ENCODE results near the gene VSIR. TPM values are rescaled to one million over a fixed set of nuclear protein-coding genes. Genes with fewer than 3 reads are reported as not detected.

Gene VSIR
- total and polyA plus RNA-seq, 3 experiments from 2014 or later: 59.6 to 349 (median 61.4) TPM

- Histone ChIP-seq H3K27ac (ENCODE audit: low read depth, low read length) (peak overlapping the region; percentile 52), H3K9me3 (ENCODE audit: low read length) (no peaks in the 10 kb centered on the region), H3K4me3 (ENCODE audit: low read length) (peak overlapping the region; percentile 94), H3K4me1 (ENCODE audit: insufficient read depth, low read length) (peaks cover 84% of the 10 kb centered on the region), H3K27me3 (ENCODE audit: insufficient read depth, low read length, poor library complexity, severe bottlenecking) (no peaks in the 10 kb centered on the region), H3K36me3 (ENCODE audit: insufficient read depth, low read length) (peaks cover 14% of the 10 kb centered on the region)
- H3K27ac Mint-ChIP-seq: peak overlapping the region; percentile 92 to 100 (median 97)
- DNase-seq: peak in 2 of 5 donors; percentile 50 to 65
- peaks cover 0 to 68% (median 8%) of the 10 kb centered on the region in 3 donors for H3K36me3 Mint-ChIP-seq
- ChIA-PET POLR2A (interaction anchor here (0.9 to 3.9 kb wide), 6 partner anchors 12 to 75 kb away, joined by 3 to 26 read pairs (median 6); no protein-coding TSS in a partner anchor), CTCF (interaction anchor here (0.5 to 3.1 kb wide), 15 partner anchors 13 to 75 kb away, joined by 3 to 22 read pairs (median 5); no protein-coding TSS in a partner anchor)
- peaks cover 0 to 2% (median 0%) of the 10 kb centered on the region in 5 donors for H3K9me3 Mint-ChIP-seq
- H3K27me3 Mint-ChIP-seq: no peaks in the 10 kb centered on the region
- H3K4me3 Mint-ChIP-seq: peak overlapping the region; percentile 79 to 95 (median 92)
- H3K4me1 Mint-ChIP-seq: peaks cover 80 to 89% (median 88%) of the 10 kb centered on the region in 3 donors
Measured at GRCh38 chr10:71769279-71769823, 4.0 kb downstream of the VSIR start.

GRCh38 chr10:71767420-71768035, 5.8 kb downstream of the VSIR start:
- Histone ChIP-seq H3K27ac (ENCODE audit: low read depth, low read length) (peak overlapping the region; percentile 45), H3K9me3 (ENCODE audit: low read length) (no peaks in the 10 kb centered on the region), H3K27me3 (ENCODE audit: insufficient read depth, low read length, poor library complexity, severe bottlenecking) (no peaks in the 10 kb centered on the region), H3K36me3 (ENCODE audit: insufficient read depth, low read length) (peaks cover 29% of the 10 kb centered on the region), H3K4me1 (ENCODE audit: insufficient read depth, low read length) (peaks cover 94% of the 10 kb centered on the region), H3K4me3 (ENCODE audit: low read length) (peak overlapping the region; percentile 18)
- H3K9me3 Mint-ChIP-seq: no peaks in the 10 kb centered on the region
- H3K27ac Mint-ChIP-seq: peak overlapping the region; percentile 92 to 100 (median 97)
- no peaks in the 10 kb centered on the region for H3K27me3 Mint-ChIP-seq
- peak in 1 of 5 donors; percentile 43 for DNase-seq
- peaks cover 89 to 98% (median 97%) of the 10 kb centered on the region in 3 donors for H3K4me1 Mint-ChIP-seq
- H3K36me3 Mint-ChIP-seq: peaks cover 0 to 75% (median 14%) of the 10 kb centered on the region in 3 donors
- CTCF ChIA-PET: interaction anchor here (1.2 to 3.2 kb wide), 14 partner anchors 11 to 70 kb away, joined by 3 to 22 read pairs (median 8); no protein-coding TSS in a partner anchor
- POLR2A ChIA-PET: interaction anchor here (1.1 to 3.9 kb wide), 6 partner anchors 10 to 39 kb away, joined by 4 to 26 read pairs (median 7); no protein-coding TSS in a partner anchor
- H3K4me3 Mint-ChIP-seq: peak overlapping the region; percentile 67 to 95 (median 91)

GRCh38 chr10:71766717-71767419, 6.5 kb downstream of the VSIR start:
- Histone ChIP-seq H3K4me1 (ENCODE audit: insufficient read depth, low read length) (peaks cover 97% of the 10 kb centered on the region), H3K4me3 (ENCODE audit: low read length) (peak overlapping the region; percentile 18), H3K36me3 (ENCODE audit: insufficient read depth, low read length) (peaks cover 32% of the 10 kb centered on the region), H3K27ac (ENCODE audit: low read depth, low read length) (peak overlapping the region; percentile 45), H3K27me3 (ENCODE audit: insufficient read depth, low read length, poor library complexity, severe bottlenecking) (no peaks in the 10 kb centered on the region), H3K9me3 (ENCODE audit: low read length) (no peaks in the 10 kb centered on the region)
- POLR2A ChIA-PET: interaction anchor here (1.0 to 3.9 kb wide), 8 partner anchors 10 to 39 kb away, joined by 3 to 26 read pairs (median 5); no protein-coding TSS in a partner anchor
- peak in 2 of 5 donors; percentile 48 to 70 for DNase-seq
- H3K9me3 Mint-ChIP-seq: no peaks in the 10 kb centered on the region
- no peaks in the 10 kb centered on the region for H3K27me3 Mint-ChIP-seq
- H3K27ac Mint-ChIP-seq: peak overlapping the region; percentile 92 to 100 (median 97)
- peak overlapping the region; percentile 67 to 91 (median 78) for H3K4me3 Mint-ChIP-seq
- peaks cover 0 to 78% (median 14%) of the 10 kb centered on the region in 3 donors for H3K36me3 Mint-ChIP-seq
- CTCF ChIA-PET: interaction anchor here (1.2 to 3.2 kb wide), 12 partner anchors 10 to 69 kb away, joined by 3 to 22 read pairs (median 8); no protein-coding TSS in a partner anchor
- H3K4me1 Mint-ChIP-seq: peaks cover 91 to 100% (median 98%) of the 10 kb centered on the region in 3 donors

- Histone ChIP-seq H3K4me1 (ENCODE audit: insufficient read depth, low read length) (peaks cover 98% of the 10 kb centered on the region), H3K4me3 (ENCODE audit: low read length) (no peak overlapping the region), H3K27ac (ENCODE audit: low read depth, low read length) (no peak overlapping the region), H3K9me3 (ENCODE audit: low read length) (no peaks in the 10 kb centered on the region), H3K27me3 (ENCODE audit: insufficient read depth, low read length, poor library complexity, severe bottlenecking) (no peaks in the 10 kb centered on the region), H3K36me3 (ENCODE audit: insufficient read depth, low read length) (peaks cover 39% of the 10 kb centered on the region)
- Mint-ChIP-seq H3K27ac (peak overlapping the region; percentile 92 to 100 (median 97)), H3K4me3 (peak overlapping the region; percentile 33 to 91 (median 78)), H3K9me3 (no peaks in the 10 kb centered on the region), H3K27me3 (no peaks in the 10 kb centered on the region), H3K36me3 (peaks cover 0 to 82% (median 19%) of the 10 kb centered on the region in 3 donors), H3K4me1 (peaks cover 90 to 100% (median 98%) of the 10 kb centered on the region in 3 donors)
- ChIA-PET CTCF (interaction anchor here (1.0 to 3.2 kb wide), 11 partner anchors 9 to 196 kb away, joined by 3 to 22 read pairs (median 7); no protein-coding TSS in a partner anchor), POLR2A (interaction anchor here (1.0 to 3.9 kb wide), 8 partner anchors 9 to 45 kb away, joined by 3 to 26 read pairs (median 4); no protein-coding TSS in a partner anchor)
- DNase-seq: no peak
Measured at GRCh38 chr10:71765906-71766716, 7.2 kb downstream of the VSIR start.

GRCh38 chr10:71765176-71765904, 8.0 kb downstream of the VSIR start:
- ChIA-PET CTCF (interaction anchor here (0.9 to 3.8 kb wide), 7 partner anchors 9 to 195 kb away, joined by 3 to 28 read pairs (median 3); partner anchors contain the start of gene VSIR), POLR2A (interaction anchor here (1.1 to 1.4 kb wide), 3 partner anchors 16 to 44 kb away, joined by 3 to 4 read pairs (median 4); no protein-coding TSS in a partner anchor)
- DNase-seq: no peak
- Histone ChIP-seq H3K4me3 (ENCODE audit: low read length) (no peak overlapping the region), H3K4me1 (ENCODE audit: insufficient read depth, low read length) (peaks cover 98% of the 10 kb centered on the region), H3K36me3 (ENCODE audit: insufficient read depth, low read length) (peaks cover 46% of the 10 kb centered on the region), H3K9me3 (ENCODE audit: low read length) (no peaks in the 10 kb centered on the region), H3K27me3 (ENCODE audit: insufficient read depth, low read length, poor library complexity, severe bottlenecking) (no peaks in the 10 kb centered on the region), H3K27ac (ENCODE audit: low read depth, low read length) (no peak overlapping the region)
- Mint-ChIP-seq H3K36me3 (peaks cover 0 to 88% (median 23%) of the 10 kb centered on the region in 3 donors), H3K4me3 (peak overlapping the region in 5 of 7 donors; percentile 44 to 53 (median 50)), H3K27me3 (no peaks in the 10 kb centered on the region), H3K27ac (peak overlapping the region; percentile 83 to 99 (median 90)), H3K4me1 (peaks cover 92 to 100% (median 98%) of the 10 kb centered on the region in 3 donors), H3K9me3 (no peaks in the 10 kb centered on the region)

- H3K4me3 ChIP-seq (ENCODE audit: low read length): no peak overlapping the region
- H3K27me3 Mint-ChIP-seq: no peaks in the 10 kb centered on the region
- H3K27ac Mint-ChIP-seq: peak overlapping the region; percentile 61 to 99 (median 88)
- no peak overlapping the region for H3K27ac ChIP-seq (ENCODE audit: low read depth, low read length)
- H3K9me3 Mint-ChIP-seq: no peaks in the 10 kb centered on the region
- no peaks in the 10 kb centered on the region for H3K27me3 ChIP-seq (ENCODE audit: insufficient read depth, low read length, poor library complexity, severe bottlenecking)
- peaks cover 0 to 89% (median 16%) of the 10 kb centered on the region in 3 donors for H3K36me3 Mint-ChIP-seq
- CTCF ChIA-PET: interaction anchor here (0.8 to 3.8 kb wide), 7 partner anchors 10 to 67 kb away, joined by 3 to 28 read pairs (median 4); partner anchors contain the start of gene VSIR
- H3K4me1 ChIP-seq (ENCODE audit: insufficient read depth, low read length): peaks cover 93% of the 10 kb centered on the region
- H3K4me1 Mint-ChIP-seq: peaks cover 80 to 93% (median 88%) of the 10 kb centered on the region in 3 donors
- peaks cover 40% of the 10 kb centered on the region for H3K36me3 ChIP-seq (ENCODE audit: insufficient read depth, low read length)
- POLR2A ChIA-PET: interaction anchor here (1.1 to 1.6 kb wide), 3 partner anchors 10 to 23 kb away, joined by 3 to 4 read pairs (median 4); partner anchors contain the start of gene VSIR
- H3K4me3 Mint-ChIP-seq: peak overlapping the region in 6 of 7 donors; percentile 20 to 74 (median 50)
- no peaks in the 10 kb centered on the region for H3K9me3 ChIP-seq (ENCODE audit: low read length)
- no peak for DNase-seq
Measured at GRCh38 chr10:71763352-71764127, 9.8 kb downstream of the VSIR start.

Measured in CD8-positive, alpha-beta memory T cell (primary cell).